Activated T-cell treated with anti-CD3 and anti-CD28 coated beads for 24 hours (primary cell): ENCODE results near the gene UCN.

Experiments used
- DNase-seq: peaks from one replicate; pipeline ENCODE4 v3.0.0-alpha.2; 2020; ENCODE audit warnings: low read depth

Gene UCN

GRCh38 chr2:27261241-27261925, 46.9 kb downstream of the UCN start:
- DNase-seq, result no peak

GRCh38 chr2:27258051-27258450, 50.2 kb downstream of the UCN start:
- no peak for DNase-seq
